Left lung (tissue), 10 donors: Measurements from ENCODE around the gene ITPR2. TPM values are rescaled to one million over a fixed set of nuclear protein-coding genes. Genes with fewer than 3 reads are reported as not detected.

Experiments
- ATAC-seq: fragments of 200-7000 bp; cut with Tn5 transposase; one replicate; pipeline ENCODE4 v1.9.1; 2020; ENCODE audit warnings: moderate library complexity
- DNase-seq, 4 donors: peaks; one replicate each; pipeline ENCODE4 v3.0.0-alpha.2; 2013 to 2020
- H3K27ac ChIP-seq, 2 donors: fragments of 200-600 bp; sonication (generic) in 1 of 2; one replicate each; pipeline versions ENCODE4 v1.5.0 to v1.8.0; 2020 to 2021
- H3K27me3 ChIP-seq, 2 donors: fragments of 200-600 bp; sonication (generic) in 1 of 2; one replicate each; pipeline versions ENCODE4 v1.5.0 to v1.8.0; 2020 to 2021
- H3K36me3 ChIP-seq, 2 donors: fragments of 200-600 bp; sonication (generic) in 1 of 2; one replicate each; pipeline versions ENCODE4 v1.5.0 to v1.8.0; 2020 to 2021
- H3K4me1 ChIP-seq, 2 donors: fragments of 200-600 bp; one replicate each; pipeline ENCODE4 v1.8.0; 2021
- H3K4me3 ChIP-seq, 2 donors: fragments of 200-600 bp; sonication (generic) in 1 of 2; one replicate each; pipeline versions ENCODE4 v1.5.0 to v1.8.0; 2020 to 2021; ENCODE audit warnings: mild to moderate bottlenecking in 1 of 2
- H3K9me3 ChIP-seq, 2 donors: fragments of 200-600 bp; sonication (generic) in 1 of 2; one replicate each; pipeline versions ENCODE4 v1.5.0 to v1.8.0; 2020 to 2021
- CTCF ChIP-seq, 2 donors: fragments of 200-600 bp; sonication (generic) in 1 of 2; IDR thresholded peaks; one replicate each; pipeline versions ENCODE4 v1.5.0 to v1.8.0; 2021; ENCODE audit warnings: antibody characterized with exemption in 2 of 2
- intact Hi-C, 2 donors: fragments of 100-400 bp; cut with DNase I; formaldehyde crosslinking; loops; one replicate each; pipeline versions ENCODE4 v1.11.2 to v1.14.2; 2022
- polyA plus RNA-seq, 6 donors: library from polyadenylated mRNA; unstranded; fragments of 120-200 nt; gene quantifications; one replicate each; pipeline ENCODE4 v1.2.1, GENCODE V29; 2013; ENCODE audit not compliant: insufficient read length in 6 of 6
- total RNA-seq, 2 donors: library from RNA; stranded (reverse); fragmentation: NEBNext Ultra II Directional; extraction: Animal tissue kit (Norgen Biotek cat#: 25700); gene quantifications; one replicate each; pipeline ENCODE4 v1.2.1, GENCODE V29; 2021
- donor health status: DM: no; HTN: yes; CAD: no.
- donor health status: DM: no; HTN: no; CAD: no.

ITPR2 gene
- total and polyA plus RNA-seq, 8 donors, result 5.5 to 67.8 (median 7.5) TPM

- Histone ChIP-seq H3K36me3 (peaks cover 0 to 8% of the 10 kb centered on the region in 2 donors), H3K4me3 (no peak overlapping the region), H3K27me3 (no peaks in the 10 kb centered on the region), H3K9me3 (peaks cover 0 to 3% of the 10 kb centered on the region in 2 donors), H3K27ac (no peak overlapping the region), H3K4me1 (no peaks in the 10 kb centered on the region)
- intact Hi-C loops, result no loop called here
- DNase-seq (peak in 1 of 4 donors; percentile 9), ATAC-seq (peak; percentile 67)
- TF ChIP-seq CTCF (IDR thresholded peaks at IDR 0.05), result no peak
Observed at GRCh38 chr12:26378711-26379110, 454.3 kb downstream of the ITPR2 start.

- no peak for TF ChIP-seq CTCF (IDR thresholded peaks at IDR 0.05)
- ATAC-seq, result no peak
- peak in 1 of 4 donors; percentile 6 for DNase-seq
- Histone ChIP-seq H3K9me3 (no peaks in the 10 kb centered on the region), H3K4me3 (no peak overlapping the region), H3K27ac (no peak overlapping the region), H3K27me3 (no peaks in the 10 kb centered on the region), H3K36me3 (no peaks in the 10 kb centered on the region), H3K4me1 (no peaks in the 10 kb centered on the region)
- intact Hi-C loops, result no loop called here
Observed at GRCh38 chr12:26374934-26375680, 457.9 kb downstream of the ITPR2 start.

- no peak overlapping the region for H3K4me3 ChIP-seq
- intact Hi-C loops, result no loop called here
- ATAC-seq, result no peak
Observed at GRCh38 chr12:26373606-26374495, 459.1 kb downstream of the ITPR2 start.

GRCh38 chr12:26372866-26373265 lies 460.1 kb downstream of the ITPR2 start:
- TF ChIP-seq CTCF (IDR thresholded peaks at IDR 0.05), result no peak
- Histone ChIP-seq H3K4me1 (no peaks in the 10 kb centered on the region), H3K27me3 (no peaks in the 10 kb centered on the region), H3K27ac (no peak overlapping the region), H3K9me3 (no peaks in the 10 kb centered on the region), H3K36me3 (no peaks in the 10 kb centered on the region), H3K4me3 (no peak overlapping the region)
- no peak for DNase-seq
- intact Hi-C loops, result no loop called here
- no peak for ATAC-seq

More at GRCh38 chr12:26373606-26374495, 459.1 kb downstream of the ITPR2 start:
- no peak overlapping the region for H3K27ac ChIP-seq
- no peak for DNase-seq
- H3K36me3 ChIP-seq, result no peaks in the 10 kb centered on the region
- H3K27me3 ChIP-seq, result no peaks in the 10 kb centered on the region
- H3K4me1 ChIP-seq, result no peaks in the 10 kb centered on the region
- no peaks in the 10 kb centered on the region for H3K9me3 ChIP-seq
- no peak for TF ChIP-seq CTCF (IDR thresholded peaks at IDR 0.05)

- Histone ChIP-seq H3K27ac (no peak overlapping the region), H3K36me3 (no peaks in the 10 kb centered on the region), H3K4me1 (no peaks in the 10 kb centered on the region), H3K9me3 (no peaks in the 10 kb centered on the region), H3K27me3 (no peaks in the 10 kb centered on the region), H3K4me3 (no peak overlapping the region)
- intact Hi-C loops, result no loop called here
- ATAC-seq, result no peak
- no peak for DNase-seq
- TF ChIP-seq CTCF (IDR thresholded peaks at IDR 0.05), result no peak
Observed at GRCh38 chr12:26370098-26370497, 462.9 kb downstream of the ITPR2 start.
